Body of pancreas (tissue), 4 donors: Measurements from ENCODE around the gene GSS.

Experiments
- POLR2A ChIP-seq, 3 donors: fragments of 450-650 bp; IDR thresholded peaks; one replicate each; pipeline ENCODE4 v1.6.1; 2016; ENCODE audit warnings: antibody characterized with exemption in 3 of 3, mild to moderate bottlenecking in 2 of 3
- TF ChIP-seq, protein P1 (sequence below), 7 experiments: fragments of 450-650 bp in 4 of 7; fragments of 200-600 bp in 3 of 7; sonication (generic) in 3 of 7; IDR thresholded peaks; one replicate each; pipeline ENCODE4 v1.5.1; 2016 to 2019; ENCODE audit warnings: antibody characterized with exemption in 7 of 7

DNA sequence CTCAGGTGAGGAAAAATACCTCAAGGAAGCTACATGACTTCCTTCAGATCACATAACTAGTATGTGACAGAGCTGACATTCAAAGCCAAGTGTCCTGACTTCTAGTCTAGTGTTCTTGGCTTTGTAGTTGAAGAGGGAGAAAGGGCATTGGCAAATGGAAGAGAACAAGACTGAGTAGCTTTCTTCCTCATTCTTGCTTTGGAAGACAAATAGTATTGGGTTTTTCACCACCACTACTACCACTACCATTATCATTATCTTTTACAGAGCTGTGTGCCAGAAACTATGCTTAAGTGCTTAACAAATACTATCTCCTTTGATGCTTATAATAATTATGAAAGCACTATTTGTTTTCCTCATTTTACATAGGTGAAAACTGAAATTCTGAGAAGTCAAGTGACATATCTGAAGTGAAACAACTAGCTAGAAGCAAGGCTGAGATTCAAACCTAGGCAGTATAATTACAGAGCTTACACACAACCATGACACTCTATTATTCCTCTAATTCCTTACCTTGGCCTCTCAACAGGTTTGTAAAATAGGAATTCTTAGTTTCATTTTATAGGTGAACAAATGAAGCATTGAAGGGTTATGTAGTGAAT lies 72.4 kb downstream of the GSS start:
- TF ChIP-seq, protein P1, sequence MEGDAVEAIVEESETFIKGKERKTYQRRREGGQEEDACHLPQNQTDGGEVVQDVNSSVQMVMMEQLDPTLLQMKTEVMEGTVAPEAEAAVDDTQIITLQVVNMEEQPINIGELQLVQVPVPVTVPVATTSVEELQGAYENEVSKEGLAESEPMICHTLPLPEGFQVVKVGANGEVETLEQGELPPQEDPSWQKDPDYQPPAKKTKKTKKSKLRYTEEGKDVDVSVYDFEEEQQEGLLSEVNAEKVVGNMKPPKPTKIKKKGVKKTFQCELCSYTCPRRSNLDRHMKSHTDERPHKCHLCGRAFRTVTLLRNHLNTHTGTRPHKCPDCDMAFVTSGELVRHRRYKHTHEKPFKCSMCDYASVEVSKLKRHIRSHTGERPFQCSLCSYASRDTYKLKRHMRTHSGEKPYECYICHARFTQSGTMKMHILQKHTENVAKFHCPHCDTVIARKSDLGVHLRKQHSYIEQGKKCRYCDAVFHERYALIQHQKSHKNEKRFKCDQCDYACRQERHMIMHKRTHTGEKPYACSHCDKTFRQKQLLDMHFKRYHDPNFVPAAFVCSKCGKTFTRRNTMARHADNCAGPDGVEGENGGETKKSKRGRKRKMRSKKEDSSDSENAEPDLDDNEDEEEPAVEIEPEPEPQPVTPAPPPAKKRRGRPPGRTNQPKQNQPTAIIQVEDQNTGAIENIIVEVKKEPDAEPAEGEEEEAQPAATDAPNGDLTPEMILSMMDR (IDR thresholded peaks at IDR 0.05): no peak
- TF ChIP-seq POLR2A (IDR thresholded peaks at IDR 0.05): no peak
